SK-N-DZ (cell line): ENCODE results near the gene NBEA.

Experiments used
- DNase-seq: peaks from one replicate; pipeline ENCODE4 v3.0.0-alpha.2; 2015; ENCODE audit warnings: low spot score

The NBEA gene

DNA sequence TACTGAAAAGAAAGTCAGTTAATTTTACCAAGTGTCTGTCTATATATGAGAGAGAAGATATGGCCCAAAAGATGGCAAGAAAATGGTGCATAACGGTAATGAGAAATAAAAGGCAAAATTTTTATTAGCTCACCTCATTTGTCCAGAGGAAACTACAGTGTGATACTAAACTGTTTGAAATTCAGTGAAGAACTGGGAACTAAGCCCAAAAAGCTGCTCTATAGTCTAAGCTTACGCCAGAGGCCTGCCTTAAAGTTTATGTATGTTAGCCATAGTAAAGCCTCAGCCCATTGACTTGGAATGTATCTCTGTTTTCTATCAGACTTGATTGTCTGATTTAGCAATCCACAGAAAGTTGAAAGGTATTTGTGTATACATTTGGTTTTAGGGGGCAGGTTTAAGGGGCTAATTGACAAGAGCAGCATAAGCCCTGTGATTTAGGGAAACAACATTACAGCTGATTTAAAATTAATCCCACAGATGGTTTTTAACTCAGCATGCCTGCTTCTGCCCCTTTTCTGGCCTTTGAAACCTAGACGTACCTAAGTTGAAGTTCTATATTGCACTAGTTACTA, 625.4 kb downstream of the NBEA start:
- no peak for DNase-seq

DNA sequence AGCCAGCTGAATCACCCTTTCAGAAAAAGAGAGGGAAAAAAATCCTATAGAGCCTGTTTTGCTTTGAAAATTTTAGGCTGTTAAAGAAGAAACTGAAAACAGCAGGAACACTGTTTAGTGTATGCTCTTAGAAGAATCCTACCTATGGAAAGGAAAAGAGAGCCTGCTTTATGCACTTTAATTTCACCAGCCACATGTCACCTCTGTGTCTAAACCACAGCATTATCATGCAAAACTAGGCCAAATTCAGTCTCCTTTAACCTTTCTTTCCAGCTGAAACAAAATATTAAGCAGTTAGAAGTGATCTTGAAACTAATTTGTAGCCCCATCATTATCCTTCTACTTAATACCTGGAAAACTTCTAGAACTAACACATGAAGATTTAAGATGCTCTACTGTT, 631.6 kb downstream of the NBEA start:
- DNase-seq, result no peak

DNA sequence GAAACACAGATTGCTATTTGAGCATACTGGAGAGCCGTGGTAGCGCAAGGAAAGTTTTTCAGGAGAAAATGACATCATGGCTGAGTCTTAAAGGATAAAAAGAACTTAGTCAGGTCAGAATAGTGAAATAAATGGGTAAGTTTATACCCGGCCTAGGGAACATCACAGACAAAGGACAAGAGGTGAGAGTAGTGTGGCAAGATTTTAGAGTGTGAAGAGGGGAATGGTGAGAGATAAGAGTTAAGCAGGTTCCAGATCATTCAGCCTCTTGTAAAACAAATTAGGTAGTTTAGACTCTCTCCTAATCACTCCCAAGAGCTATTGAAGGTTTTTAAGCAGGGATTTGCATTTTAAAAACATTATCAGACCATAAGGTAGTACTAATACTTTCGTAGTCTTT, 650.4 kb downstream of the NBEA start:
- DNase-seq, result no peak

DNA sequence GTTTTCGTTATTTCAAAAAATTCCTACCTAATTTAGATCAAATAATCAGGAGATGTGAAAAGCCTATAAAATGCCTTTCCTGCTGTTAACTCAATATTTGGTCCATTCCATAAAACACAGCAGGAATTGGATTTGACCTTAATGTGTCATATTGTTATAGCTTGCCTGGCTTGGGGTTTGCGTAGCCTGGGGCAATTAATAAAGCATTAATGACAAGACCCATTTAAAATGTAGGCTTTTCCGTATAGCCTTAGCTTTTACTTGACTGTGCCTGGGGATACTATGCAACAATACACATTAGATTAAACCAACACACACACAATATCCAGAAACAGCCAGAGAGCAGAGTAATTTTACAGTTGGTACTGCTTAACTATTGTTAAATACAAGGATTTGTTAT, 651.6 kb downstream of the NBEA start:
- no peak for DNase-seq

DNA sequence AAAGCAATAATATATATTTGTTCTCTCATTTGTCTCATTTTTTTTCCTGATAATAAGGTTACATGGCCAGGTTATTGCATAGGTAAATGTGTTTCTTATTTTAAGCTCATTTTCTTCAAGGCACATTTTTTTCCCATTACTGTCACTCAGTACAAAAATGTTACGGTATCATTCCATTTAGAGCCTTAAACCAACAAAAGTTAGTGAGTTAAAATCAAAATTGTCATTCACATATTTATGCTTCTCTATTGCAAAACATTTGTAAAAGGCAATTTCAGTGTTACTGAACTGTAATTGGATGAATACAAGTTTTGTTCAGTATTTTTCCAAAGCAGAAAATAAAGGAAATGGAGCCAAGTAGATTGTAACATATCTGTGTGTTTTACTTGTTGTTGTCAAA, 652.0 kb downstream of the NBEA start:
- no peak for DNase-seq

DNA sequence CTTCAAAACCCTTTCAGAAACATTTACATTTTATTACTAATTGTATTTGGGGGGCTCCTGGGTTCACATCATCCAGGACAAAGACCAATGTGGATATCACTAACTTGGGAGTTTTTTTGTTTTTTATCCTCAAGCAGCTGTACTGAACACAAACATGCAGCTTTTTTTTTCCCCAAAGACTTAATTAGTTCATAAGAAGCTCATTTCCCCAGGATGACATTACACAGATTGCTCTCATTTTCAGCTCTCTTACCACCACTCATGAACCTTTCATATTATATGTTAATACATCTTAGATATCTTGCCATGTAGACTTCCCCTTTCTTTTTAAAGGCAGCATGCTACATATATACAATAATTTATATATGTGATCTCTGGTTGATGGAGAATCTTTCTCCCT, 653.1 kb downstream of the NBEA start:
- peak; percentile 63 for DNase-seq

DNA sequence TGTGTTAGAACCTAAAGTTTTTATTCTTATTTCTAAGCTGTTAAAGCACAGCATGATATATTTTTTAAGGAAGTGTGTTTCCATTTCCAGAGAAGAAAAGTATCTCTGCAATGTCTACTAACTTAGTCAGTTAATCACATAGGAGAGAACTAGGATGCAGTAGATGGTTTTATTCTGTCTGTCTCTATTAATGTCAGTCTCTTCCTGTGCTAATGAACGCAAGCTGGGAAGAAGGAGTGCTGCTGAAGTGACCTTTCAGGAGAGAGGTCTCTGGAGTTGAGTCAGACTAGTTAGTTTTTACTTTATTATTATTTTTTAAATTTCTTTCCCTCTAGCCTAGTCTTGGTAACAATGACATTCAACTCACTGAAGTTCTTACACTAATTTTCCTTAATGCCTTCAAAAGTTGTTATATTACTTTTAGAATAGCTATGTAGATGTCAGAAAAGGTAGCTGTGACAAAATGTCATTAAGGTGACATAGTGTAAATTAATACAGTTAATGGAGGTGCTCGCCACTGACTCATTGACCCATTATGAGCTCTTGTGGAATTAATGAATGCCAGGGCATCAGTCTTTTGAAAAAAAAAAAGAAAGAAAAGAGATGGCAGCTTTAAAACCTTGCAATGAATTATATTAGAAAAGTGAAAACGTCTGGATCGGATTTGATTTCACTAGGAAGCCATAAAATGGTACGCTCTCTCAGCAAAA, 654.4 kb downstream of the NBEA start:
- no peak for DNase-seq

DNA sequence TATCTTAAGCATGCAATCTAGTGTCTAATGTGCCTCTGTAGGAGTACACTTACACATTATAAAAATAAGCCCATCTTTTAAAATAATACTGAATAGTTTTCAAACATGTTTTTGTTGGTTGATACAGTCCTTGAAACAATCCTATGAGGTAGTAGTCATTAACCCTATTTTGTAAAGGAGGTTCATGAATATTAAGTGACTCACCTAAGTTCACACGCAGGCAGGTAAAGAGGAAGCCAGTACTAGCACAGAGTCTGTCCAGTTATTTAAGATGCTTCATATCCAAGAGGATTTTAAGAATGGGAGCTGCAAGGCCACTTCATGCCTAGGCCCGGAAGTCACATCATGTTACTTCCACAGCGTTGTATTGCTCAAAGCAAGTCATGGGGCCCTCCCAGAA, 655.4 kb downstream of the NBEA start:
- no peak for DNase-seq

DNA sequence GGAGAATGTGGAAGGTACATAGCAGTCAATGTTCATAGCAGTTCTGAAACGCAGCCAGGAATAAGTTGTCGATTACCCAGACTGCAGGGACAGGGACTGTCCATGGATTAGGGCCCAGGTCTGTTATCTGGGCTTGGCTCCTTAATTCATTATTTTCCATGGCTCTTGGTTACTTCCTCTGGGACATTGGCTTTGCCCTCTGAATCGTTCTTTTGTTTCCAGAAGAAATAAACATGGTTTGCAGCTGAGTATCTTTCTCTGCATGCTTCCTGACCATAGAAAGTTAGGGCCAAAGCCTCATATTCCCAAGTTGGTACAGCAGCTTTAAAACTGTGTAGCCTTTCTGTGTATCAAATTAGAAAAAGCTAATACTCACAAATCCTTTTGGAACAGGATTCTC, 656.2 kb downstream of the NBEA start:
- no peak for DNase-seq

DNA sequence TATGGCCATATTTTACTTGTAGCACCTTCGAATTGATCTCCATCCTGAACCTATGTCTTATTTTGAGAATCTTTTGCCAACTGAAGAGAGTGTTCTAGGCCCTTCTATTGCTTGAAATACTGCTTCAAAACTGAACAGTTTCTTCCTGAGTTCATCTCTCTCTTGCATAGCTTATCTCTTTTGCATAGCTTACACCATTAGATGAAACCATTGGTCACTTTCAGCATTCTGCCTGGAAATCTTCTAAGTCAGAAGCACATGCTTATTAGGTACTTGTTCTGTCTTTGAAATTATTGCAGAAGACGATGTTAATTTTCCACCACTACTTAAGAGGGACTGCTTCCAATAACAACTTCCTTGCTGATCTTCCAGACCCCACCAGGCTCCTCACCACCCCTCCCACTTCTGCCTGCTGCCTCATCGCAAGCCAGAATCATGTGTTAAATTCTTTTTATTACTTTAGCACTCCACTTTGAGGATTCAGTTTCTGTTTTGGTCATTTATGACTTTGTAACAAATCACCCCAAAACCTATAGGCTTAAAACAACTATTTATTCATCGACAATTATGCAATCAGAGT, 656.8 kb downstream of the NBEA start:
- no peak for DNase-seq

DNA sequence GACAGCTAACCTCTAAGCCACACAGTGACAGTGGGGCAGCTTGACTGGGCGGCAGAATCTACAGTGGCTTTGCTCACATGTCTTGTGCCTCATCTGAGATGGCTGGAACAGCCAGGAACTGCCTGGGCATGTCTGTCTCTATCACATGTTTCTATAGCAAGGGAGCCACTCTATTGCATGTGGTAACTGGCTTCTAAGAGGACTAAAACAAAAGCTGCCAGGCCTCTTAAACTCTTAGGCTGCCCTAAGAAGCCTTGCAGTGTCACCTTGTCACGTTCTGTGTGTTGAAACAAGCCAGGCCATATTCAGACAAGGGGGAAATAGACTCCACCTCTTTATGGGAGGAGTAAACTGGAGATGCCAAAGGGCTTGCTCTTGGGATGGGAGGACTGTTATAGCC, 657.3 kb downstream of the NBEA start:
- DNase-seq, result peak; percentile 79

DNA sequence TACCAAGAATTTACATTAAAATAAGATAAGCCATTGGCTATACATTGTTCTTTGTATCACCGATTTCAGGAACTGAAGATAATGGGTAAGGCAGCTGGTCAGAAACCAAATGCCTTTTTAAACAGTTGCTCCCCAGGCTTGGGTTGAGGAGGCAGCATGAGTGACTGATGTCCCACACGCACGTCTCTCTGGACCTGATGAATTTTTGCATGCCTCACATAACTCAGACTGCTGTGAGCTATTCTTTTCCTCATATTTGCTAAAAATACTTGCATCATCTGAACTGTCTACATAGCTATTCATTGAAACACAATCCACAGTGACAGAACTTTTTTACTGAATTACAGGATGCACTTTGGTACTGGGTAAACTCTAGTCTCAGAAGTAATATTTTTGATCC, 658.1 kb downstream of the NBEA start:
- no peak for DNase-seq

DNA sequence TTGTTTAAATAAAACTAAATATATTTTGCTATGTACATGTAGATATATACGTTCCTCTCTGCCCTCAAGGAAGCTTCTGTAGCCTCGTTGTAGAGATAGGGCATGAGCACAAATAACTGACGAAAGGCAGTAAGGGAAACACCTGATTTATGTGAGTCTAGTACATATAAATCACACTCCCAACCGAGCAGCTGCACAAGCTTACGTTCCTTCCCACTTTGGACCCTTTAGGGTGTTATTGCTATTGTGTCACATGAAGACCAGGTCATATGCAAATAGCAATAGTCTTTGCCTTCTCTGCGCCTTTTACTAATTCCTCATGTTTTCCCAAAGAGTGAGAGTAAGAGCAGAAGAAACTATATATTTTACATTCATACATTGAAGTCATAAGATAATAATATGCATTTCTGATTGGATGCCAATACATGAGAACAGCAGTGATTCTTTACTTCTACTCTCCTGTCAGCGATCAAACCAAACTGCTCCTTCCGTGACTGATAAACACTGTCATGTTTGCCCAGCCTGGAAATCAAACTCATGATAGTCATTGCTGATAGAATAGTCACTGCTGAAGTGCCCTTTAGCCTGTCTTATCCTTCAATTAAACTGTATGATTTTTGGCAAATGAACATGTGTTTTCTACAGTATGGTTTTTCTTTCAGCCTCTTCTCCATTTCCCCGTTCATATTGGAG, 661.7 kb downstream of the NBEA start:
- DNase-seq, result no peak

DNA sequence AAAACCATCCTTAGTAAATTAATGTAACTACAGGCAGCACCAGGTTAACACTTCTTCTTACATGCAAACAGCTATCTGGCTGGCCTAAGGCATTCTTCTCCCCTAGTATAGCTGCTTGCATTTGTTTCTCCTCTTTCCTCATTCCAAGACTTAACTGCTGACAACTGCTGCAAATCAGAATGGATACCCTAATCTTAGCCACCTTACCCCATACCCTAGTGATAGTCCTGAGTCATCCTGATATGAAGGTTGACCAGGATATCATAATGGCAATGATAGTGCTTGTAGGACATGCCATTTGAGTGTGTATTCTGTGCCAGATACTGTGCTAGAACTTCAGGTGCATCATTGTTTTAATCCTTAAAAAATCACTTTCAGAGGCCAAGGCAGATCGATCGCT, 672.6 kb downstream of the NBEA start:
- DNase-seq, result no peak

DNA sequence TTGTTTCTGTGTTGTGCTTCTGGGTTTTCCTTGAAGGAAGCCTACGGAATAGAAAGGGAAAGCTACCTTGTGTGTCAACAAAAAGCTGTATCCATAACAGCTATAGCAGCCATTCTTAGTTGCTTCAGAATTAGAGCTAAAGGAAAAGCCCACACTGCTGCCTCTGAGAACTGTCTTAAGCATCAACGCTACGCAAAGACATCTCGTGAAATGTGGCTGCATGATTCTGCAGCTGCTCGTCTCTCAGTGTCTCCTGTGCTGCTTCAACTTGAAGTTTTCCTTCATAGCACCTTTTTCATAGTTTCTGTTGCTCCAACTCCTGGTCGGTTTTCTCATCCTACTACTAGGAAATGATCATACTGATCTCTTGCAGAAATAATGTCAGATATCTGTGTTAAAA, 675.4 kb downstream of the NBEA start:
- DNase-seq, result no peak

DNA sequence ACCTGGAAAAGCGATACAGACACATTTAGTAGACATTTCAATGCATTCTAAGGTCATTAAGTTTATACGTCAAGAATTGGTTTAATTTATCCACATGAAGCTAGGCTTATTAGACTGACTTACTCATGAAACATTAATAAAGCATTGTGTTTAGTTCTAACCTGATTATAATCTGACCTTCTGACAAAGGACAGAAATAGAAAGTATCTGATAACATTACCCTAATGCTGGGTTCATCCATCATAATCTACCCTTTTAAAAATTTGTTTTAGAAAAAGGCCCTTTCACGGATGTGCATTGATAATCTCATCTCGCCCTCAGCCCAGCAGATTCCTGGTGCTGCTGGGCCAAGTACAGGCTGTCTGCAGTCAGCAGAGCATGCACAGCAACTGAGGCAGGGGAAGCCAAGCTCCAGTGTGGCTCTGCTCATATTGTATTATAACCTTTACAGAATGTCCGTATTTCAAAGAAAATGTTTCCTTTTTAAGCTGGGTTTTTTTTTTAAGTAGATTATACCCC, 676.6 kb downstream of the NBEA start:
- peak; percentile 50 for DNase-seq

DNA sequence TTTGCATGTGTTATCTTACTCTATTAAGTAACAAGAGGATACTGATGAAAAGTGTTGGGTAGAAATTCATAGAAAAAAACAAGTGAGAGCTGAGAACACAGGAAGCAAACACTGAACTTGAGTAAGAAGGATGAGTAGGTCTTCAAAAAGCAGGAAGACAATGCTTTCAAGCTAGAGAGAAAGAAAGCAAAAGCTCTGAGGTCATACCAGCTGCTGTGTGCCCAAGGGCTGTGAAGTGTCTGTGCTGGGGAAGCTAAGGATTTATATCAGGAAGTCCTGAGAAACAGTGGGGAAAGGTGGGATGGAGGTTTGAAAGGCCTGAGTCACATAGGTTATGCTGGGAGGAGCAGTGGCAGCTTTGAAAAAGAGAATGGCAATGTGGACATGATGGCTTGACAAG, 679.9 kb downstream of the NBEA start:
- DNase-seq, result no peak

DNA sequence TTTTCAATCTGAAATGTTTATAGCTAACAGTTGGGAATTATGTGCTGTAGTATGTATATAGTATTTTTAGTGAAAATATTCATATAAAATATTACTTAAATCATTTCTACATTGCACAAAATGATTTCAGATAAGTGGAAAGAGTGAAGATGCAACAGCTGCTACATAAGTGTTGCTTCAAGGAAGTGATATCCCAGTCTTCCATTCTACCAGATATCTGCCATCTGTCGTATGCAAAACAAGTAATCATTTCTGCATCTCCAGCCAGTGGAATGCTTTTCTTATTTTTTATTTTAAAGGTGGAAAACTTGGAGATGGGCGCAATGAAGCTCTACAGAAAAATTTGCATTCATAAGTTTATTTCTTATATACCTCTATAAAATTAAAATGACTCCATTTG, 687.0 kb downstream of the NBEA start:
- DNase-seq, result no peak

DNA sequence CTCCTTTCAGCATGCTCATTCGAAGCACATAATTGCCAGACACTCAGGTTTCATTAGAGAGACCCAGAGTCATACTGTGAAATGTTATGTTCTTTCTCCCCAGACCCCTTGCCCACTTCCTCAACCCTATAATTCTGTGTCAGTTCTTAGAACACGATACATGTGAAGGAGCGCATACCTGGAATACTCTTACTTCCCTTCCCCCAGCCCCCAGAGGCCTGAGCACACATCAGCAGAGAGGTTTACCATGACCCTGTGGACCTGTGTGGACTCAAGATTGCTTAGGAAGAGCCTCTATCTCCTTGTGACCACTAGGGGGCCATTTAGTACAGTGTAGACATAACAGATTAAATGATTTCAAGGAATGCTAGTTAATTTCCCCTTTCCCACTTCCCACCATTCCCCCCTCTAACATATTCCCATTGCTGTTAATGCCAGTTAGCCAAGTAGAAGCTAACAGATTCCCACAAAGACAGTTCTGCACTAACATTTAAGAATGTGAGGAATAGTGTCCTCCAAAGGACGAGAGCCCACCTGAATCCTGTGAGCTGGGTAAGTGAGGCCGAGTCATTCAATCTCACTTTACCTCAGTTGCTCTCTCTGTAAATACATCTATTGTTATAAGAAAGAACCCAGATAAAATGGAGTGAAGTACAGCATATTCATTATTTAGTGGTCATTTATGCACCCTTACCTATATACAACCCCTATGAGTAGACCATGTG, 688.6 kb downstream of the NBEA start:
- peak; percentile 85 for DNase-seq

DNA sequence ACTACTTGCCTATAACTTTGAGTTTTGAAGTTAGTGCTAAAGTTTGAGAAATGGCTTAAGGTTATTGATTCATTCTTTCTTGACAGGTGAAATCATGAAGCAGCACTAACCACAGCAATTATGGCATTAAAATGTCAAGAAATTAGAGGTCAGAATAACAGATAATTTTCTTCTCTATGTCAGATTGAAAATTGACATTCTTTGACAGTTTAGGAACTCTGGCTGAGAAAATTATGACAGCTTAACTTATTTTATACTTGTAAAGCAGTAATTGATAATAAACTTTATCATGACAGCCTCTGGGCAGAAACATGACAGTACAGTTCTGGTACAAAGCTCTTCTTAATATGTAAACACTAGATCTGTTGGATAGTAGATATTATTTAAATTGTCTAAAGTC, 689.6 kb downstream of the NBEA start:
- no peak for DNase-seq

DNA sequence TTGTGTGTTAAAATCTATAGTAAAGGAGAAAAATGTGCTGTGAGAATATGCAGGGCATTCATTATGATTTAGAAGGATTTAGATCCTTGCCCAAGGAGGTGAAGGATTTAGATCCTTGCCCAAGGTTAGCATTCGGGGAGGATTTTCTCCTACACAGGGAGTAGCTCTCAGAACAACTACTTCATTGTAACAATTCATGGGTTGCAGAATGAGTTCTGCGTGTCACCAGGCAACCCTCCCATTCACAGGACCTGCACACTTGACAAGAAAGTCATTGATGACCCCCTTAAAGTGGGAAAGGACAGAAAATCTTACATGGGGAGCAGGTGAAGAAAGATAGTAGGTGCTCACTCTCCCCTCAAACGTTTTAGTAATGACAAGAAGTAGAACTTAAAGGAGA, 701.6 kb downstream of the NBEA start:
- DNase-seq, result no peak
